Medulla oblongata (tissue), 1 donor: Measurements from ENCODE around the gene NID1.
"Not testable (repeated sequence)": the region's sequence is repeated elsewhere in the genome, so short reads cannot be mapped to it uniquely, and the experiment has no call there.

Source experiments
- DNase-seq: peaks from one replicate; pipeline ENCODE4 v3.0.0-alpha.2; 2015; ENCODE audit errors: extremely low spot score

NID1 gene

GRCh38 chr1:235938709-235939479 is 126.0 kb downstream of the NID1 start:
- DNase-seq = peak; percentile 58

- no peak for DNase-seq
Observed at GRCh38 chr1:235937123-235937522, 127.8 kb downstream of the NID1 start.

- DNase-seq = peak; percentile 30
Observed at GRCh38 chr1:235935235-235936225, 129.4 kb downstream of the NID1 start.

GRCh38 chr1:235933766-235934116 is 131.1 kb downstream of the NID1 start:
- no peak for DNase-seq

DNA sequence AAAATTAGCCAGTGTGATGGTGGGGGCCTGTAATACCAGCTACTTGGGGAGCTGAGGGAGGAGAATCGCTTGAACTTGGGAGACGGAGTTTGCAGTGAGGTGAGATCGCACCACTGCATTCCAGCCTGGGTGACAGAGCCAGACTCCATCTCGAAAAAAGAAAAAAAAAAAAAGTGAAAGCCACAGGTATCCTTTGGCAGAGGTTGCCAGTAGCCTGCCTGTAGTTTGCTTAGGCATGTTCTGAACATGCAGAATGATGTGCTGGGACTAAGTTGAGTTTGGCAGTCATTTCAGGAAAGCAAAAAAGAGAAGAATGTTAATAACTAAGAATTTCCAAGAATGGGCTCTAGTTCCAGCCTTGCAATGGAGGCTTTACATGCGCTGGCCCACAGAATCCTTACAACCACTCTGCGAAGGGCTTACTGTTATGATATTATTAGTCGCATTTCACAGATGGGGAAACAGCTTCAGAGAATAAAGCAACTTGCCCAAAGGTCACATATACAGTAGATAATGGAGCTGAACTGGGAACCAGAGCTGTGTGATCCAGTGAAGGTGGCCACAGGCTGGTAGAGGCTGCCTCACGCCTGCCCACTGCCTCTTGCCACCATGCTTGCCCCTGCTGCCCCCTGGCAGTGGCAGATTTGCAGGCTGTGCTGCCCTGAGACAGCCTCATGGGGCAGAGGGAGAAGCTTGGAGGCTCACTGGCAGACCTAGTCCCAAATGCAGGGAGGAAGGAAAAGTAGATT is 131.7 kb downstream of the NID1 start:
- DNase-seq = peak; percentile 59

GRCh38 chr1:235932090-235932510 is 132.8 kb downstream of the NID1 start:
- no peak for DNase-seq

- no peak for DNase-seq
Observed at GRCh38 chr1:235931171-235931738, 133.6 kb downstream of the NID1 start.

- no peak for DNase-seq
Observed at GRCh38 chr1:235930543-235930942, 134.3 kb downstream of the NID1 start.

DNA sequence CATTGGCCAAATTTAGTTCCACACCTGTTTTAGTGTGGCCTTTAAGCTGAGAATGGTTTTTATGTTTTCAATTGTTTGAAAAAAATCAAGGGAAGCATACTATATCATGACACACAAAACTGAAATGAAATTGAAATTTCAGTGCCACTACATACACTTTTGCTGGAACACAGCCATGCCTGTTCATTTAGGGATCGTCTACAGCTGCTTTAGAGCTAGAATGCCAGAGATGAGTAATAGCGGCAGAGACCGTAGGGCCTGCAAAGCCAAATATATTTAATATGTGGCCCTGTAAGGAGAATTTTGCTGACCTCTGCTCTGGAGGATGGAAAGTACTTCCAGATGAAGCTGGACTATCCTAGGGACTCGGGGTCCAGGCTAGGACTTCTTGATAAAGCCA is 135.7 kb downstream of the NID1 start:
- DNase-seq = no peak

DNA sequence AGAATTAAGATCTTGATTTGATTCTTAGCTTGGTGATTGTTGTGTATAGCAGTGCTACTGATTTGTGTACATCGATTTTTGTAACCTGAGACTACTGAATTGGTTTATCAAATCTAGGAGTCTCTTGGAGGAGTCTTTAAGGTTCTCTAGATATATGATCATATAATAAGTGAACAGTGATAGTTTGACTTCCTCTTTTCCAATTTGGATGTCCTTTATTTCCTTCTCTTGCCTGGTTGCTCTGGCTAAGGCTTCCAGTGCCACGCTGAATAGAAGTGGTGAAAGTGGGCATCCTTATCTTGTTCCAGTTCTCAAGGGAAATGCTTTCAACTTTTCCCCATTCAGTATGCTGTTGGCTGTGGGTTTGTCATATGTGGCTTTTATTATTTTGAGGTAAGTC is 136.7 kb downstream of the NID1 start:
- no peak for DNase-seq

DNA sequence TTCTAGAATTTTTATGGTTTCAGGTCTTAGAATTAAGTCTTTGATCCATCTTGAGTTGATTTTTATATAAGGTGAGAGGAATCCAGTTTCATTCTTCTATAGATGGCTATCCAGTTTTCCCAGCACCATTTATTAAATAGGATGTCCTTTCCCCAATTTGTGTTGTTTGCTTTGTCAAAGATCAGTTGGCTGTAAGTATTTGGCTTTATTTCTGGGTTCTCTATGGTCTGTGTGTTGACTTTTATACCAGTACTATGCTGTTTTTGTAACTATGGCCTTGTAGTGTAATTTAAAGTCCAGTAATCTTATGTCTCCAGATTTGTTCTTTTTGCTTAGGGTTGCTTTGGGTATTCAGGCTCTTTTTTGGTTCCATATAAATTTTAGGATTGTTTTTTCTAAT is 137.3 kb downstream of the NID1 start:
- DNase-seq = not testable (repeated sequence)
